GM18511 (cell line): ENCODE measurements around the gene CCDC90B.
"Not testable (repeated sequence)": the region's sequence is repeated elsewhere in the genome, so short reads cannot be mapped to it uniquely, and the experiment has no call there.

ENCODE experiments used
- ATAC-seq: cut with Tn5 transposase; IDR thresholded peaks from one replicate; pipeline ENCODE4 v1.9.1; 2021; ENCODE audit warnings: mild to moderate bottlenecking, moderate library complexity; ENCODE audit not compliant: unreplicated experiment

CCDC90B gene

DNA sequence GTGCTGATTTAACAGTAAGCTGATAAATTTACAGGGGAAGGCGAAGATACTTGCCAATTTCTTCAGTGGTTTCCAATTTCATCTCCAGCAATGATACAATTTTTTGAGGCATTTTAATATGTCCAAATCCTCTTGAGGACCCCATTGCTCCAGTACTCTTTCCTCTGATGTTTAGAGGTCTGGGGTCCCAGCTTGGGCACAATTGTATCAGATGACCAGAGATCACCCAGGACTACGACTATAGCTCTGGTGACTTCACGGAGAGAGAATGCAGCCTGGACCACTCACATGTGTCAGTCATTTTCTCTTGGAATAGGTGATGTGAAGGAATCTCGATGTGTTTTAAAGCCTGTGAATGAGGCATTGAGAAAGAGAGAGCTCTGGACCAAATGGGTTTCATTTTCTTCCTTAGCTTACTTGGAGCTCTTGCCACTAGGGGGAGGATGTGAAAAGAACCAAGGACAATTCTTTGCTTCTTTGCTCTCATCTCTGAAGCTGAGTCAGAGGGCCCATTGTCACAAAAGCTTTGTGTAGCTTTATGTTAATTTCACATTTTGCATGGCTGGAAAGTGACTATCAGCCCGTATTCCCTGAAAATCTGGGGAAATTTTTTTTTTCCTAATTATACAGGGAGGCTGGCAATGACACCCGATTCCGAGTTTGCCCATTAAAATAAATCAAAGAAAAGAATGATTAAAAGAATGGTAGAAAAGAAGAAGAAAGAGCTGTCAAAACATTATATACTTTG lies 6.7 kb upstream of the CCDC90B start:
- peak; percentile 70 for ATAC-seq

- no peak for ATAC-seq
These were observed 1.5 kb upstream of the CCDC90B start for GRCh38 chr11:83287631-83288030.

DNA sequence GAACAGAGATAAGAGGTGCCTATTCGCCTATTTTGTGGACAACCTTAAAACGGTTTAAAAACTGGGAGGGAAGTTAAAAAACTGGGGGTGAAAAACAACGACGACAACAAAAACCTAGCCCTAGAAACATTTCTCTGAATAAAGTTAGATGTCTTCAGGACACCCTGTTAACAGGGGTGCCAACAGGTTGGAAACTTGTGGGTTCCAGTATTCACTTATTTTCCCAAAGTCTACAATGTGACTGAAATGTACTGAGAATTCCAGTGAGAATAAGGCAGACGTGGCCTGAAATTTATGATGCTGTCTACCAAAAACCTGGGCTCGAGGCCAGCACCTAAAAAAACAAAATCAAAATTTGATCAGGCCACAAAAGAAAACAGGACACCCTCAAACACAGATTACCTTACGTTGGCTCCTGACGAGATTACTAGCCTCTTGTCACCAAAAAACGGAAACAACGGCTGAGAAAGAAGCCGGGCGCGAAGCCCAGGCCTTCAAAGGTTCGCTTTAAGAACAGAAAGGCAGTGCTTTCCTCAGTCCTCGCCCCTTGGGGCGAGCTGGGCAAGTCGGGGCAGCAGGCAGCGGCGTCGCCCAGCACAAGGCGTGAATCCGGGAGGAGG lies 906 bp downstream of the CCDC90B start:
- peak; percentile 52 for ATAC-seq

DNA sequence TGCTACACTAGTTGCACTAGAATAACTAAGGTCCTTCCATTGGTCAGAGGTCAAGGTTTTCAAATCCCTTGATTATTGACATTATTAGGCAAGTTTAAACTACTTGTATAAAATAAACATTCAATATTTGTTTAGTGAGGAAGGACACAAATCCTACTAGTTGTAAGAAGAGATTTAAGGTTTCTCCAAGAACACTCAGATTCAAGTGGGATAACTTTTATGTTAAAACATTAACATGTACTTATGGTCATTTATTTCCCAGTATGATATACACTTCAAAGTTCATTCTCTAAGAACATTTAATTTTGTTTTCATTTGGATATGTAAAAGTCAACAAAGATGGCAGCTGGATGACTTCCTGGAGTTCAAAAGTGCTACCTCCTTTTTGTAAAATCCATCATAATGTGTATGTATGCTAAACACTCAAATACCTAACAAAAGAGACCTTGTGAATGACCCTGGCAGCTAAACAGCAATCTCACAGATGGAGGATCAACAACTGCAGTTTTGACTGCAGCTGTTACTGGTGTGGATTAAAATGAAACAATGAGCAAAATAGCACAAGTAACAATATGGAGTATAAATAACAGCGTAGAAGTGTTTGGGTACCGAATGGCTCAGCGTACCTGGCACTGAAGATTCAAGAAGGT lies 1.5 kb downstream of the CCDC90B start:
- ATAC-seq, result no peak

- no peak for ATAC-seq
These were observed 4.0 kb downstream of the CCDC90B start for GRCh38 chr11:83282084-83282716.

DNA sequence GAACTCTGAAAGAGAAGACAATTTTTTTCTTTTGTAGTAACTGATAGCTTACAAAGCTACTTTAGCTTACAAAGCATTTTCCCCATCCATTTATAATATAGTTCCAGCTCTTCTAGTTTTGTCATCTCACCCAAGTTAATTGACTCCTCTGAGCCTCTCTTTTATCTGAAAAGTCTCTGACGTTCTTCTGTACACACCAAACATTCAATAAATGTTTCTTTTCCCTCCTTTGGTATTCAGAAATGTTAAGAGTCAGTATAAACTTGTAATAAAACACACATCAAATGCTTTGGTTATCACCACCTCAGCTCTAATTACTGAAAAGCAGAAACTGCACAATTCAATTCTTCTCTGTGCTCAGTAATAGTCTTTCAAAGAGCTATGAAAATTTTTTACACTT lies 5.9 kb downstream of the CCDC90B start:
- ATAC-seq, result no peak

GRCh38 chr11:83278351-83278750 lies 7.8 kb downstream of the CCDC90B start:
- no peak for ATAC-seq

GRCh38 chr11:83275888-83276641 lies 10.1 kb downstream of the CCDC90B start:
- no peak for ATAC-seq

- no peak for ATAC-seq
These were observed 13.5 kb downstream of the CCDC90B start for GRCh38 chr11:83272627-83273026.

- ATAC-seq, result not testable (repeated sequence)
These were observed 14.4 kb downstream of the CCDC90B start for GRCh38 chr11:83271734-83272133.

DNA sequence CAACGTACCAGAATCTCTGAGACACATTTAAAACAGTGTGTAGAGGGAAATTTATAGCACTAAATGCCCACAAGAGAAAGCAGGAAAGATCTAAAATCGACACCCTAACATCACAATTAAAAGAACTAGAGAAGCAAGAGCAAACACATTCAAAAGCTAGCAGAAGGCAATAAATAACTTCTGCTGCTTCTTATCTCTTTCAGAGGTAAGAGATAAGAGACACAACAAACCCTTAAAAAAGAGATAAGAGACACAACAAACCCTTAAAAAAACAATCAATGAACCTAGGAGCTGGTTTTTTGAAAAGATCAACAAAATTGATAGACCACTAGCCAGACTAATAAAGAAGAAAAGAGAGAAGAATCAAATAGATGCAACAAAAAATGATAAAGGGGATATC lies 17.1 kb downstream of the CCDC90B start:
- ATAC-seq, result not testable (repeated sequence)

DNA sequence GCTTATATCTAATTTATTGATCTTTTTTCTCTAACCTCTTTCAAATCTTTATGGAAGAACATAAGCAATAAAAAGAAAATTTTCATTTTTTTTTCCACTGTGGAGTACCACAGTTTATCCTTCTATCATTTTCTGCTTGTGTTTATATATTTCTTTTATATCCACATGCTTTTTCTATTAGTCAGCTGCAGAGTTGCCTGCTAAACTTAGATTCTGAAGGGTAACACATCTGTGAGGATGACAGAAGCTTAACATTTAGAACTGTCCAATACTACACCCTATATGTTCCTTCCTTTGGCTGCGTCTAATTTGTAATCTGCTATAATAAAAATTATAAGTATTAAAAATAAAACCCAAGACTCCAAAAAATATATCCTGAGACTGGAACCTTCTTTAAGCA lies 20.8 kb downstream of the CCDC90B start:
- no peak for ATAC-seq

DNA sequence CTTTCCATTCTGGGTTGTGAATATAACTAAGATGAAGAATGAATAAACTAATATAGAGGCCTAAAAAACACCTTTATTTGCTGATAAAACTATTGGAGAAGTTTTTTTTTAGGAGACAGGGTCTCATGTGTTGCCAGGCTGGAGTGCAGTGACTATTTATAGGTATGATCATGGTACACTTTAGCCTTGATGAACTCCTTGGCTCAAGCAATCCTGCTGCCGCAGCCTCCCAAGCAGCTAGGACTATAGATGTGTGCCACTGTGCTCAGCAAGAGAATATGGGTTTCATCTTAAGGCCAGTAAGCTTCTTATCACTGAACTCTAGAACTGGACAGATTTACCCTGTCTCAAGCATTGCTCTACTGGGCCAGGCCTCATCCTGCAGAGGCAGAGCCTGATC lies 26.6 kb downstream of the CCDC90B start:
- ATAC-seq, result no peak

DNA sequence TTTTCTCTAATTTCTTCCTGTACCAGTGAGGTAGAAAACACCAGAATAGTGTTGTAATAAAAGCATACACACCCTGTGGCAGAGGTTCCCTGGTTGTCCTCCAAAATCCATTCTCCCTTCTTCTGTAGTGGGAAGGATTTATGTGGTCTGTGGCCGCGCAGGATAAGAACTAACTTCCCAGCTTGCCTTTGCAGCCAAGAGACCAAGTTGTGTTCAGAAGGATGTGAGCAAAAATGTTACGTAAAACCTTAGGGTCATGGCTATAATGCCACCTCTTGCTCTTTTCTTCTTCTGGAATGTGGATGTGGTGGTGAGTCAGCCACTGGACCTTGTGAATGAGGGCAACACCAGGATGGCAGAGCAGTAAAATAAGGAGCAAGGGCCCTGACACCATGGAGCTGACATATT lies 28.4 kb downstream of the CCDC90B start:
- no peak for ATAC-seq

DNA sequence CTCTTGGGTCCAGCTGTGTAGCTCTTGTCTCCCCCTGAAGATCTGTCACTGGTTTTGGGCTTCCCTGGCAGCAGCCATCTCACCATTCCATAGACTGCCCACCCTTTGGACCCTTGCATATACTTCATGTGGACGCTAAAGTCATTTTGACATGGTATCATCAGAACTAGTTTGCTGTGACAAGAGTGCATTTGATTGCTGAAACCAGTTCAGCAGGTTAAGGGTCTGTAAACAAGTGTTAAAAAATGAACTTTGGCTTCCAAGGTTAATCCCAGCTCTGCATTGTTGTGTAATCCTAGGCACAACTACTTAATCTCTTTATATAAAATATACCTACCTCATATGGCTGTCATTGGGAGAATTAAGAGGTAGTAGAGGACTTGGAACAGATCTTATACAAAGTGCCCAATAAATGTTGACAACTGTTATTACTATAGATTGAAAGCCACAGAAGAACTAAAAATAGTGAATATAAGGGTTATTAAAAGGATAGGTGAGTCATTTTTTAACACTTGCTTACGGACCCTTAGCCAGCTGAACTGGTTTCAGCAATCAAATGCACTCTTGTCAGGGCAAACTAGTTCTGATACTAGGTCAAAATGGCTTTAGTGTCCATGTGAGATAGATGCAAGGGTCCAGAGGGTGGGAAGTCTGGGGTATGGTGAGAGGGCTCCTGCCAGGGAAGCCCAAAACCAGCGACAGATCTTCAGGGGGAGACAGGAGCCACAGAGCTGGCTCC lies 29.4 kb downstream of the CCDC90B start:
- ATAC-seq, result no peak

GRCh38 chr11:83255366-83255765 lies 30.8 kb downstream of the CCDC90B start:
- ATAC-seq, result no peak

- no peak for ATAC-seq
These were observed 33.2 kb downstream of the CCDC90B start for GRCh38 chr11:83252941-83253340.

GRCh38 chr11:83252266-83252665 lies 33.9 kb downstream of the CCDC90B start:
- ATAC-seq, result no peak

DNA sequence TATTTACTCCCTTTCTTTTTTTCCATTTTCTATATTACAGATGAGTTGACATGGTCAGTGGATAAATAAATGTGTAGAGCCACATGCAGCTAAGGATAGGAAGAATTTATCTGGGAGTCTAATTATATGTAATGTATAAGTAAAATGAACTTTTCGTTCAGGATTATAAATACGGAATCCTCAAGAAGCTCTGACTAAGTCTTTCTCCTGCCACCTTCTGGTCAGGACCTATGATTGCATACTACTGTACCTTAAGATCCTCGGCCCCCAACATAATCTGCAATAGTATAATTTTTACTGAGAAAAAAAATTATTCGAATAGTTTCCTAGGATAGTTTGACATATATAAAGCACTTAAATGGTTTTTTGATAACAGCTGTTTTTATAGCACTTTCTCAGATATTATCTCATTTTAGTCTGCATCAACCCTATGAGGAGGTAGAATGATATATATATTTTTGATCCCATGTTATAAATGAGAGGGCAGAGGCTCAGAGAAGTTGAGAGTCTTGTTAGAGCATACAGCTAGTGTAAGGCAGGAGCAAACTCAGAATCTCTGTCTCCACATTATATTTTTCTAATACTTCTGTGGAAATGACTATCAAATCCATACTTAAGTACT lies 36.1 kb downstream of the CCDC90B start:
- peak; percentile 85 for ATAC-seq

DNA sequence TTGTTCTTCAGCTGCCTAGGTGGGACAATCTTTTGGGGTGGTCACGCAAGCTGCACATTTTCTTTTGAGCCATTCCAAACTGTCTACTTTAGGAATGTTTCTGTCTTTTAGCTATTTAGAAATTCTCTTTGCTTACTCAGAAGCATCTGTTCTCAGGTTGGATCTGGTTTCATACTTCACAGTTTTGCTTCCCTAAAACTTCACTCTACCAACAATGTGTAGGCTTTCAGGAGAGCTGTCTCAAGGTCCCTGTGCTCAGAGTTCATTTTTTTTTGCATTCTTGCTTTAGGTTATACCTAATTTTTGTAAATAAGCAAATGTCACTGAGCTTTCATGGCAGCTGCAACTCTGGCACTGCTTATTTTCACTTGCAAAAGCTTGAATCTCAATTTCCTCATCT lies 36.7 kb downstream of the CCDC90B start:
- ATAC-seq, result no peak
